H1 (cell line): ENCODE measurements around the gene FGF6. TPM values are rescaled to one million over a fixed set of nuclear protein-coding genes. Genes with fewer than 3 reads are reported as not detected.

Experiments used
- CTCF ChIA-PET: fragments of 300-600 bp; sonication (Branson Sonifier 250); formaldehyde crosslinking; loops from one replicate; lab custom pipeline; 2021; ENCODE audit not compliant: partially characterized antibody; lab: Charles Lee
- POLR2A ChIA-PET: fragments of 300-600 bp; sonication (Branson Sonifier 250); formaldehyde crosslinking; loops from one replicate; lab custom pipeline; 2021; ENCODE audit warnings: inconsistent platforms; ENCODE audit not compliant: partially characterized antibody; lab: Charles Lee
- DNase-seq, 2 experiments: peaks; one replicate each; pipeline versions ENCODE4 v3.0.0 to v3.0.0-alpha.2; 2010 to 2022; ENCODE audit warnings: low spot score in 2 of 2, low read depth in 1 of 2, mixed read lengths in 1 of 2
- FAIRE-seq: peaks from 2 replicates; lab custom pipeline; 2011; peaks lifted over from hg19 to GRCh38; lab: Jason Lieb, UNC
- H2AFZ ChIP-seq: 2 replicates; pipeline ENCODE4 v1.8.1; 2012; ENCODE audit warnings: low read length, inconsistent platforms
- H2AK5ac ChIP-seq: 2 replicates; pipeline ENCODE4 v1.6.1; 2013; ENCODE audit warnings: low read depth, low read length
- H2BK120ac ChIP-seq: replicated peaks from 2 replicates; pipeline ENCODE3; 2013; ENCODE audit warnings: low read depth, low read length, inconsistent platforms
- H2BK12ac ChIP-seq: 2 replicates; pipeline ENCODE4 v1.6.1; 2013; ENCODE audit warnings: low read depth, low read length
- H2BK15ac ChIP-seq: 2 replicates; pipeline ENCODE4 v1.6.1; 2013; ENCODE audit warnings: low read length
- H2BK20ac ChIP-seq: 2 replicates; pipeline ENCODE4 v1.6.1; 2013; ENCODE audit warnings: low read length
- H2BK5ac ChIP-seq: 2 replicates; pipeline ENCODE4 v1.6.1; 2013; ENCODE audit warnings: low read depth, low read length
- H3K14ac ChIP-seq: 2 replicates; pipeline ENCODE4 v1.6.1; 2013; ENCODE audit warnings: inconsistent platforms; ENCODE audit not compliant: insufficient read length
- H3K18ac ChIP-seq: 2 replicates; pipeline ENCODE4 v1.6.1; 2013; ENCODE audit warnings: low read length; ENCODE audit errors: extremely low read depth
- H3K23ac ChIP-seq: 2 replicates; pipeline ENCODE4 v1.6.1; 2013; ENCODE audit warnings: inconsistent platforms; ENCODE audit not compliant: insufficient read length
- H3K23me2 ChIP-seq: 2 replicates; pipeline ENCODE4 v1.6.1; 2013; ENCODE audit warnings: low read depth, low read length
- H3K27ac ChIP-seq: 2 replicates; pipeline ENCODE4 v1.6.1; 2011; ENCODE audit warnings: low read depth, low read length, inconsistent platforms
- H3K27me3 ChIP-seq, 4 experiments: replicated peaks in 1 of 4; 1 replicate in 1 of 4; 2 replicates in 3 of 4; pipeline versions ENCODE4 v1.6.1 to v1.8.1; 2011 to 2013; ENCODE audit warnings: low read length in 3 of 4, mild to moderate bottlenecking in 3 of 4, inconsistent platforms in 2 of 4, mixed read lengths in 2 of 4, moderate library complexity in 1 of 4; ENCODE audit not compliant: control insufficient read depth in 3 of 4, insufficient read depth in 3 of 4; ENCODE audit errors: extremely low read depth in 1 of 4
- H3K36me3 ChIP-seq, 4 experiments: 2 replicates each; pipeline versions ENCODE4 v1.6.1 to v1.8.1; 2011 to 2013; ENCODE audit warnings: mild to moderate bottlenecking in 4 of 4, low read length in 3 of 4, moderate library complexity in 2 of 4, control low read depth in 1 of 4, inconsistent platforms in 1 of 4; ENCODE audit not compliant: insufficient read depth in 4 of 4, control insufficient read depth in 2 of 4
- H3K4ac ChIP-seq: replicated peaks from 2 replicates; pipeline ENCODE3; 2013; ENCODE audit warnings: low read length, low read depth, mixed read lengths, inconsistent platforms; ENCODE audit not compliant: insufficient read length
- H3K4me1 ChIP-seq, 4 experiments: replicated peaks in 1 of 4; 1 replicate in 1 of 4; 2 replicates in 3 of 4; pipeline versions ENCODE4 v1.6.1 to v1.8.1; 2011 to 2013; ENCODE audit warnings: low read length in 3 of 4, inconsistent platforms in 2 of 4, mixed read lengths in 1 of 4; ENCODE audit not compliant: insufficient read depth in 4 of 4, control insufficient read depth in 3 of 4
- H3K4me2 ChIP-seq, 2 experiments: 2 replicates each; pipeline versions ENCODE4 v1.6.1 to v1.8.1; 2011 to 2013; ENCODE audit warnings: low read depth in 2 of 2, low read length in 2 of 2, control low read depth in 1 of 2, inconsistent platforms in 1 of 2, mild to moderate bottlenecking in 1 of 2; ENCODE audit not compliant: insufficient read depth in 1 of 2
- H3K4me3 ChIP-seq, 4 experiments: fragments of 200-600, 300-600 bp in 1 of 4; sonication (generic), shearing (Covaris generic), sonication (Bioruptor Twin) in 1 of 4; 2 replicates each; pipeline versions ENCODE4 v1.5.1 to v1.8.1; 2011 to 2016; ENCODE audit warnings: low read length in 4 of 4, low read depth in 3 of 4, control low read depth in 2 of 4, inconsistent platforms in 2 of 4, mild to moderate bottlenecking in 2 of 4, mixed read lengths in 1 of 4, moderate library complexity in 1 of 4; ENCODE audit not compliant: insufficient read depth in 2 of 4; ENCODE audit errors: extremely low read depth in 1 of 4
- H3K56ac ChIP-seq: replicated peaks from 2 replicates; pipeline ENCODE3; 2013; ENCODE audit warnings: low read depth, mild to moderate bottlenecking, mixed read lengths, low read length, inconsistent platforms; ENCODE audit not compliant: insufficient read length
- H3K79me1 ChIP-seq: 2 replicates; pipeline ENCODE4 v1.6.1; 2013; ENCODE audit warnings: low read depth, low read length, control low read depth
- H3K79me2 ChIP-seq, 2 experiments: 2 replicates each; pipeline versions ENCODE4 v1.6.1 to v1.8.1; 2012 to 2013; ENCODE audit warnings: low read length in 2 of 2, mild to moderate bottlenecking in 2 of 2, inconsistent platforms in 1 of 2; ENCODE audit not compliant: insufficient read depth in 2 of 2, control insufficient read depth in 1 of 2
- H3K9ac ChIP-seq, 4 experiments: replicated peaks in 1 of 4; 1 replicate in 1 of 4; 2 replicates in 3 of 4; pipeline versions ENCODE4 v1.6.1 to v1.8.1; 2011 to 2013; ENCODE audit warnings: low read depth in 3 of 4, low read length in 3 of 4, control low read depth in 2 of 4, mild to moderate bottlenecking in 2 of 4, moderate library complexity in 2 of 4, inconsistent platforms in 1 of 4; ENCODE audit errors: extremely low read depth in 1 of 4
- H3K9me3 ChIP-seq, 2 experiments: 2 replicates each; pipeline versions ENCODE4 v1.6.1 to v1.8.1; 2012 to 2013; ENCODE audit warnings: mild to moderate bottlenecking in 2 of 2, moderate library complexity in 2 of 2, control low read depth in 1 of 2, inconsistent platforms in 1 of 2, low read depth in 1 of 2, low read length in 1 of 2, mixed read lengths in 1 of 2; ENCODE audit not compliant: insufficient read depth in 2 of 2
- H4K20me1 ChIP-seq, 2 experiments: replicated peaks in 1 of 2; 2 replicates each; pipeline versions ENCODE3 to v1.8.1; 2011 to 2013; ENCODE audit warnings: inconsistent platforms in 2 of 2, low read length in 2 of 2, mild to moderate bottlenecking in 1 of 2; ENCODE audit not compliant: insufficient read depth in 2 of 2, control insufficient read depth in 1 of 2
- H4K5ac ChIP-seq: 2 replicates; pipeline ENCODE4 v1.6.1; 2013; ENCODE audit warnings: low read length, low read depth, mixed read lengths, inconsistent platforms; ENCODE audit not compliant: insufficient read length
- H4K8ac ChIP-seq: 2 replicates; pipeline ENCODE4 v1.8.0; 2013; ENCODE audit warnings: mild to moderate bottlenecking, moderate library complexity, low read length, inconsistent platforms; ENCODE audit not compliant: insufficient read depth; ENCODE audit errors: extremely low read depth
- H4K91ac ChIP-seq: replicated peaks from 2 replicates; pipeline ENCODE3; 2013; ENCODE audit warnings: low read length, mixed read lengths, inconsistent platforms; ENCODE audit not compliant: insufficient read length
- BCL11A ChIP-seq, 2 experiments: IDR thresholded peaks; one replicate each; pipeline ENCODE4 v1.6.1; 2011; ENCODE audit warnings: low read depth in 2 of 2, low read length in 2 of 2, mild to moderate bottlenecking in 2 of 2
- CBX8 ChIP-seq: fragments of 300-800, 300-1000 bp; sonication (generic); IDR thresholded peaks from 2 replicates; pipeline ENCODE4 v1.7.1; 2016; ENCODE audit warnings: low read depth, low read length, borderline replicate concordance
- CHD1 ChIP-seq: IDR thresholded peaks from 2 replicates; pipeline ENCODE4 v1.6.1; 2012; ENCODE audit warnings: low read depth, low read length, improper control_type of control experiment
- EP300 ChIP-seq, 2 experiments: IDR thresholded peaks; 1 replicate in 1 of 2; 2 replicates in 1 of 2; pipeline ENCODE4 v1.6.1; 2011 to 2012; ENCODE audit warnings: low read depth in 2 of 2, low read length in 2 of 2, mild to moderate bottlenecking in 2 of 2, borderline replicate concordance in 1 of 2, inconsistent platforms in 1 of 2, moderate library complexity in 1 of 2
- EZH2 ChIP-seq: fragments of 200-600 bp; sonication (generic); IDR thresholded peaks from 2 replicates; pipeline ENCODE4 v1.7.1; 2012; ENCODE audit warnings: low read depth, mild to moderate bottlenecking, moderate library complexity, low read length, inconsistent platforms; ENCODE audit not compliant: severe bottlenecking
- MAFK ChIP-seq: IDR thresholded peaks from 2 replicates; pipeline ENCODE4 v1.6.1; 2012; ENCODE audit warnings: low read depth, mild to moderate bottlenecking, improper control_type of control experiment, low read length
- SIRT6 ChIP-seq: IDR thresholded peaks from one replicate; pipeline ENCODE4 v1.7.1; 2012; ENCODE audit warnings: low read length, inconsistent platforms
- SIX5 ChIP-seq: IDR thresholded peaks from 2 replicates; pipeline ENCODE4 v1.6.1; 2011; ENCODE audit warnings: mild to moderate bottlenecking, low read depth, low read length
- WGBS, 2 experiments: shearing (Covaris generic) in 1 of 2; methylation state at CpG; one replicate each; pipeline versions ENCODE4 v1.1.6 to v1.1.7; 2013 to 2015; ENCODE audit warnings: low lambda C conversion rate in 2 of 2, mixed read lengths in 2 of 2, inconsistent platforms in 1 of 2, low coverage in 1 of 2, missing lambda C conversion rate in 1 of 2; ENCODE audit not compliant: insufficient replicate concordance in 2 of 2, insufficient coverage in 1 of 2, insufficient read length in 1 of 2; ENCODE audit errors: extremely low coverage in 1 of 2, missing lambda C conversion rate in 1 of 2; 5-methylcytosine and 5-hydroxymethylcytosine counted together
- polyA plus RNA-seq, 7 experiments: library from polyadenylated mRNA; depleted of rRNA in 3 of 7; stranded (reverse) in 5 of 7; unstranded in 2 of 7; fragments of >200 nt in 5 of 7; fragments of 200-250 nt in 2 of 7; gene quantifications; 1 replicate in 5 of 7; 2 replicates in 1 of 7; 4 replicates in 1 of 7; pipeline versions ENCODE4 v1.2.1 to v1.2.3, GENCODE V29; 2011 to 2013; ENCODE audit warnings: missing spikeins in 2 of 7, mixed read lengths in 2 of 7
- total RNA-seq: library from RNA; stranded (reverse); fragmentation: NEBNext Ultra II Directional; extraction: Animal tissue kit (Norgen Biotek cat#: 25700); gene quantifications from 2 replicates; pipeline ENCODE4 v1.2.1, GENCODE V29; 2021
- TF ChIP-seq, protein P1 (sequence below): IDR thresholded peaks from 2 replicates; pipeline ENCODE4 v1.6.1; 2011; ENCODE audit warnings: low read length, improper control_type of control experiment
- TF ChIP-seq, protein P2 (sequence below), 3 experiments: IDR thresholded peaks; 1 replicate in 2 of 3; 2 replicates in 1 of 3; pipeline versions ENCODE4 v1.5.1 to v1.6.1; 2011; ENCODE audit warnings: low read length in 3 of 3, mild to moderate bottlenecking in 3 of 3, inconsistent platforms in 2 of 3, low read depth in 1 of 3, moderate library complexity in 1 of 3; ENCODE audit not compliant: insufficient read depth in 1 of 3; ENCODE audit errors: control extremely low read depth in 1 of 3

Gene FGF6
- total and polyA plus RNA-seq, 2 of the 8 experiments (the other 6 are each of a cell fraction or from before 2014, with no cell fraction given), result not detected

DNA sequence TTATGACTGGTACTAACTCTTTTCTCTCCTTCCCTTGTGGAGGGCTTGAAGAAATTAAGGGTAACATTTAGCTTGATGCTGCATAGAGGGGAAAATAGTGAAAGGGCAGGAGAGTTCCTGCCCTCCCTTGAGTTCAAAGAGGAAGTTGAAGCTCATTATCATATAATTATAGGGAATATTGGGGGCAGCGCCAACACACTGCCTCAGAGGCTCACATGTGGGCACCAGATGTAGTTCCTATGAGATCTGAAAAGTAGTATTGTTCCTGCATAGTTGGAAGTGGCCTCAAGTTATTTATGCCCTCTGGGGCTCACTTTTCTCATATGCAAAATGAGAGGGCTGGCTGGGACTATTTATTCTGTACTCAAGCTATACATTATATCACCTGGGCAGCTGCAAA lies 33.1 kb downstream of the FGF6 start:
- Histone ChIP-seq H4K5ac (no peak overlapping the region), H3K56ac (no peak overlapping the region), H3K23ac (no peak overlapping the region), H3K27me3 (no peaks in the 10 kb centered on the region), H3K79me1 (no peaks in the 10 kb centered on the region), H4K91ac (no peak overlapping the region), H3K4me3 (no peak overlapping the region), H3K23me2 (no peaks in the 10 kb centered on the region), H4K8ac (no peak overlapping the region), H2BK15ac (no peak overlapping the region), H3K4me2 (no peak overlapping the region), H2BK12ac (no peak overlapping the region), H3K14ac (no peak overlapping the region), H3K36me3 (no peaks in the 10 kb centered on the region), H3K4me1 (peaks cover 0 to 6% (median 2%) of the 10 kb centered on the region in 4 experiments; a peak in 3 of 7 replicates), H3K9me3 (no peaks in the 10 kb centered on the region), H3K18ac (no peak overlapping the region), H2AK5ac (no peak overlapping the region), H3K4ac (no peak overlapping the region), H2AFZ (no peak overlapping the region), H4K20me1 (no peaks in the 10 kb centered on the region), H2BK20ac (no peak overlapping the region), H2BK120ac (no peak overlapping the region), H3K79me2 (no peaks in the 10 kb centered on the region), H2BK5ac (no peak overlapping the region), H3K9ac (no peak overlapping the region), H3K27ac (no peak overlapping the region)
- 89% methylated on average over 1 of the region's 1 CpG; no CpG with 5 or more reads in 1 of the 2 experiments for WGBS, 2 experiments
- DNase-seq (no peak), FAIRE-seq (no peak)
- CTCF ChIA-PET, result interaction anchor here (1.0 to 1.5 kb wide), 5 partner anchors 8 to 59 kb away, joined by 3 to 9 read pairs (median 4); no protein-coding TSS in a partner anchor
- POLR2A ChIA-PET, result no interaction called here
- TF ChIP-seq EZH2 (no peak), SIRT6 (no peak), CBX8 (no peak), BCL11A (IDR thresholded peaks at IDR 0.05; ENCODE audit: low read depth in 2 of 2, low read length in 2 of 2) (no peak), MAFK (no peak), SIX5 (no peak), EP300 (IDR thresholded peaks at IDR 0.05; ENCODE audit: borderline replicate concordance in 1 of 2, low read depth in 2 of 2, low read length in 2 of 2) (no peak), CHD1 (no peak)
- TF ChIP-seq, protein P1, sequence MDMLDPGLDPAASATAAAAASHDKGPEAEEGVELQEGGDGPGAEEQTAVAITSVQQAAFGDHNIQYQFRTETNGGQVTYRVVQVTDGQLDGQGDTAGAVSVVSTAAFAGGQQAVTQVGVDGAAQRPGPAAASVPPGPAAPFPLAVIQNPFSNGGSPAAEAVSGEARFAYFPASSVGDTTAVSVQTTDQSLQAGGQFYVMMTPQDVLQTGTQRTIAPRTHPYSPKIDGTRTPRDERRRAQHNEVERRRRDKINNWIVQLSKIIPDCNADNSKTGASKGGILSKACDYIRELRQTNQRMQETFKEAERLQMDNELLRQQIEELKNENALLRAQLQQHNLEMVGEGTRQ, result no peak
- TF ChIP-seq, protein P2, sequence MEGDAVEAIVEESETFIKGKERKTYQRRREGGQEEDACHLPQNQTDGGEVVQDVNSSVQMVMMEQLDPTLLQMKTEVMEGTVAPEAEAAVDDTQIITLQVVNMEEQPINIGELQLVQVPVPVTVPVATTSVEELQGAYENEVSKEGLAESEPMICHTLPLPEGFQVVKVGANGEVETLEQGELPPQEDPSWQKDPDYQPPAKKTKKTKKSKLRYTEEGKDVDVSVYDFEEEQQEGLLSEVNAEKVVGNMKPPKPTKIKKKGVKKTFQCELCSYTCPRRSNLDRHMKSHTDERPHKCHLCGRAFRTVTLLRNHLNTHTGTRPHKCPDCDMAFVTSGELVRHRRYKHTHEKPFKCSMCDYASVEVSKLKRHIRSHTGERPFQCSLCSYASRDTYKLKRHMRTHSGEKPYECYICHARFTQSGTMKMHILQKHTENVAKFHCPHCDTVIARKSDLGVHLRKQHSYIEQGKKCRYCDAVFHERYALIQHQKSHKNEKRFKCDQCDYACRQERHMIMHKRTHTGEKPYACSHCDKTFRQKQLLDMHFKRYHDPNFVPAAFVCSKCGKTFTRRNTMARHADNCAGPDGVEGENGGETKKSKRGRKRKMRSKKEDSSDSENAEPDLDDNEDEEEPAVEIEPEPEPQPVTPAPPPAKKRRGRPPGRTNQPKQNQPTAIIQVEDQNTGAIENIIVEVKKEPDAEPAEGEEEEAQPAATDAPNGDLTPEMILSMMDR (IDR thresholded peaks at IDR 0.05; ENCODE audit: control extremely low read depth in 1 of 3, insufficient read depth in 1 of 3, low read depth in 1 of 3, low read length in 3 of 3), result no peak
